Activated CD4-positive, alpha-beta T cell treated with anti-CD3 and anti-CD28 coated beads, Interleukin-2, amount 10 ng/mL, durations not matched to agents 7 days and 5 days (primary cell): ENCODE results near the gene TSC1. TPM values are rescaled to one million over a fixed set of nuclear protein-coding genes. Genes with fewer than 3 reads are reported as not detected.
"Not testable (repeated sequence)": the region's sequence is repeated elsewhere in the genome, so short reads cannot be mapped to it uniquely, and the experiment has no call there.

ENCODE experiments used
- CTCF ChIA-PET: fragments of 350-600 bp; sonication (Branson Sonifier 250); formaldehyde crosslinking; loops from one replicate; lab custom pipeline; 2021; ENCODE audit warnings: antibody characterized with exemption; lab: Charles Lee
- POLR2A ChIA-PET: fragments of 350-600 bp; sonication (Branson Sonifier 250); formaldehyde crosslinking; loops from one replicate; lab custom pipeline; 2021; ENCODE audit warnings: antibody characterized with exemption; lab: Charles Lee
- DNase-seq: peaks from one replicate; pipeline ENCODE4 v3.0.0-alpha.2; 2020
- H3K27ac Mint-ChIP-seq: one replicate; pipeline ENCODE4 v1.8.0; 2021; ENCODE audit warnings: mild to moderate bottlenecking, moderate library complexity, mixed read lengths
- H3K27me3 Mint-ChIP-seq: one replicate; pipeline ENCODE4 v1.8.0; 2021; ENCODE audit warnings: mixed read lengths
- H3K36me3 Mint-ChIP-seq: one replicate; pipeline ENCODE4 v1.8.0; 2021; ENCODE audit warnings: low read depth, mixed read lengths
- H3K4me1 Mint-ChIP-seq: one replicate; pipeline ENCODE4 v1.8.0; 2021; ENCODE audit warnings: mixed read lengths
- H3K4me3 Mint-ChIP-seq: one replicate; pipeline ENCODE4 v1.8.0; 2021; ENCODE audit warnings: mild to moderate bottlenecking, moderate library complexity, mixed read lengths
- H3K9me3 Mint-ChIP-seq: one replicate; pipeline ENCODE4 v1.8.0; 2021; ENCODE audit warnings: mixed read lengths
- total RNA-seq, 2 experiments: library from RNA; stranded (reverse); gene quantifications; one replicate each; pipeline ENCODE4 v1.2.3, GENCODE V29; 2021

TSC1 gene
- total RNA-seq, 2 experiments from 2014 or later, result 36.8 to 37.6 TPM

DNA sequence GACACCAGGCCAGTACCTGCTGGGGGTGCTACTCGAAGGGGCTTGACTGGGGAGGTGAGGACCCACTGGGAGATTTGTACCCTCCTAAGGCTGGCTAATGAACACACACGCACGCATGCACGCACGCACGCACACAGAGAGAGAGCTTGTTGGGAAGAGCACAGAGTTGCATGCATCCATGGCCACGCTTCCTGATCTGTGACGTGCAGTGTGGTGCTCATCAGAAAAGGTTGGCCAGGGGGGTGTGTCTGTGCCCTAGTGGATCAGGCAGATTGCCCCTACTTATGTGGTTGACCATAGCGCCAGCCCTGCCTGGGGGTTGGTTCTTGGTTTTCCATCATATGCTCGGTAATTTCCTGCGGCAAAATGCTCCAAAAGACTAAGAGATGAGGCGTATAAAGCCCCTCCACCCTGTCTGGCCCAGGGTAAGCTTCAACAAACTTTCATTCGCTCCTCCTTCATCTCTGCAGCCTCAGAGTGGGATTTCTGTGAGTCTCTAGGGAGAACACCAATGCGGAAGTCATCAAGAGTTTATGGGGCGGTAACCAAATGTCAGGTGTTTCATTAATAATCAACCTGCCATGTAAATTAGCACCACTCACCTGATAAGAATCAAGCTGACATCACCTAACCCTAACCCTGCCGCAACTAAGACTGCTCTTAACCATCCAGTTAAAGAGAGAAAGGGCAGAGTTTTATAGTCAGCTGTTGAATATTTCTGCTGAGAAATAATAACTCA lies 26.1 kb upstream of the TSC1 start:
- Mint-ChIP-seq H3K27me3 (peaks cover 15% of the 10 kb centered on the region), H3K4me1 (no peaks in the 10 kb centered on the region), H3K27ac (no peak overlapping the region), H3K36me3 (no peaks in the 10 kb centered on the region), H3K4me3 (no peak overlapping the region), H3K9me3 (no peaks in the 10 kb centered on the region)
- DNase-seq, result no peak
- POLR2A ChIA-PET, result no interaction called here
- CTCF ChIA-PET, result interaction anchor here (1.0 kb wide), 2 partner anchors 10 kb away, joined by 3 read pairs; no protein-coding TSS in a partner anchor

DNA sequence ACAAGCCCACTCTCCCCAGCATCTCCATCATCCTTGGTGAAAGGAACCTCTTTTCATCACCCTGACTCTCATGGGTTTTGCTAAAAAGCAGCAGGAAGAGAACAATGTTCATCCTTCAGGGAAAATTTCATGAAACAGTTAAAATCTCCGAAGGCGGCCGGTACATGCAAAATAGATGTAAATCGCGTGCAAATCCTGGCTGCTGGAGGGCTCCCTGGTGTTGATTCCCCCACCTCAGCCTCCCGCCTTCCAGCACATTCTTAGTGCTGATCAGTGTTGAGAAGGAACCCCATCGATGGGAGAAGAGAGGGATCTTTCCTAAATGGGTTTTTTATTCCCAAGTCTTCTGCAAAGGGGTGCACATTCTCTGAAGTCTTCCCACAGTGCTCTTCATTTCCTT lies 25.4 kb upstream of the TSC1 start:
- Mint-ChIP-seq H3K27ac (no peak overlapping the region), H3K4me1 (no peaks in the 10 kb centered on the region), H3K27me3 (peaks cover 12% of the 10 kb centered on the region), H3K36me3 (no peaks in the 10 kb centered on the region), H3K9me3 (no peaks in the 10 kb centered on the region), H3K4me3 (no peak overlapping the region)
- POLR2A ChIA-PET, result no interaction called here
- no peak for DNase-seq
- CTCF ChIA-PET, result interaction anchor here (1.0 kb wide), 1 partner anchor 11 kb away, joined by 3 read pairs; no protein-coding TSS in a partner anchor

DNA sequence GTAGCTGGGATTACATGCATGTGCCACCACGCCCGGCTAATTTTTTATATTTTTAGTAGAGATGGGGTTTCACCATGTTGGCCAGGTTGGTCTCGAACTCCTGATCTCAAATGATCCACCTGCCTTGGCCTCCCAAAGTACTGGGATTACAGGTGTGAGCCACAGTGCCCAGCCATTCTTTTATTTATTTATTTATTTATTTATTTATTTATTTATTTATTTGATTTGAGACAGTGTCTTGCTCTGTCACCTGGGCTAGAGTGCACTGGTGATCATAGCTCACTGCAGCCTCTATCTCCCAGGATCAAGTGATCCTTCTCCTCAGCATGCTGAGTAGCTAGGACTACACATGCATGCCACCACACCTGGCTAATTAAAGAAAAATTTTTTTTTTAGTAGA lies 23.5 kb upstream of the TSC1 start:
- H3K36me3 Mint-ChIP-seq, H3K9me3 Mint-ChIP-seq, POLR2A ChIA-PET, H3K27me3 Mint-ChIP-seq, DNase-seq, H3K27ac Mint-ChIP-seq, H3K4me3 Mint-ChIP-seq, H3K4me1 Mint-ChIP-seq, CTCF ChIA-PET: not testable (repeated sequence)

DNA sequence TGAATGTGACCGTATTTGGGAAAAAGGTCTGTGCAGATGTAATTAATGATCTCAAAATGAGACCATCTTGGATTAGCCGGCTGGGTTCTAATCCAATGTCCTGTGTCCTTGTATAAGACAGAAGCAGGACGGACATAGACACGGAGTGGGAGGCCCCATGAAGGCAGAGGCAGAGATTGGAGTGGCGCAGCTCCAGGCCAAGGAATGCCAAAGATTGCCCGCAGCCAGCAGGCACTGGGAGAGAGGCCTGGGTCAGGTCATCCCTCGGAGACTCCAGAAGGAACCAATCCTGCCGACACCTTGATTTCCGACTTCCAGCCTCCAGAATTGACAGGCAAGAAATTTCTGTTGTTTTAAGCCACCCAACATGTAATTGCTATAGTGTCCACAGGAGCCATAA lies 21.1 kb upstream of the TSC1 start:
- Mint-ChIP-seq H3K4me1 (no peaks in the 10 kb centered on the region), H3K36me3 (no peaks in the 10 kb centered on the region), H3K4me3 (no peak overlapping the region), H3K27ac (no peak overlapping the region), H3K9me3 (no peaks in the 10 kb centered on the region), H3K27me3 (peaks cover 6% of the 10 kb centered on the region)
- POLR2A ChIA-PET, result no interaction called here
- CTCF ChIA-PET, result no interaction called here
- DNase-seq, result no peak

GRCh38 chr9:132961002-132961401 lies 16.6 kb upstream of the TSC1 start:
- Mint-ChIP-seq H3K27ac (no peak overlapping the region), H3K27me3 (no peaks in the 10 kb centered on the region), H3K4me3 (no peak overlapping the region), H3K4me1 (no peaks in the 10 kb centered on the region), H3K9me3 (peaks cover 10% of the 10 kb centered on the region), H3K36me3 (no peaks in the 10 kb centered on the region)
- no peak for DNase-seq
- POLR2A ChIA-PET, result no interaction called here
- CTCF ChIA-PET, result interaction anchor here (0.8 to 0.9 kb wide), 2 partner anchors 10 to 11 kb away, joined by 3 to 4 read pairs; no protein-coding TSS in a partner anchor

DNA sequence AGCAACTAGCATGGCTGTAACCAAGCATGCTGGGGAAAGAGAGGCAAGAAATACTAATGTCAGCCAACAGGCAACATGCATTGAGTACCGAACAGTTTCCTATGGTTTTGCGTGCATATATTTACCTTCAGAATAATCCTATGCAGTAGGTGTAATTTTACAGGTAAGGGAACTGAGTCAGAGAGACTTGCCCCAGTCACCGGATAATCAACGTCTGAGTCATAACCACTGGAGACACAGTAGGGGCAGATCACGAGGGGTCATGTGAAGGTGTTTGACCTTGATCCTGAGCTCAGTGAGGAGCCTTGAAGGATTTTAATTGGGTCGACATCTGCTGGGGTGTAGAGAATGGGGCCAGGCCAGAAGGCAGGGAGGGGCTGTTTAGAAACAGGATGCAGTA lies 13.4 kb upstream of the TSC1 start:
- CTCF ChIA-PET, result no interaction called here

GRCh38 chr9:132955768-132956167 lies 11.4 kb upstream of the TSC1 start:
- DNase-seq, result no peak
- H3K36me3 Mint-ChIP-seq, result no peaks in the 10 kb centered on the region
- H3K27me3 Mint-ChIP-seq, result no peaks in the 10 kb centered on the region
- no peaks in the 10 kb centered on the region for H3K4me1 Mint-ChIP-seq
- peaks cover 10% of the 10 kb centered on the region for H3K9me3 Mint-ChIP-seq
- ChIA-PET POLR2A (interaction anchor here (0.6 kb wide), 1 partner anchor 290 kb away, joined by 4 read pairs; no protein-coding TSS in a partner anchor), CTCF (no interaction called here)
- no peak overlapping the region for H3K4me3 Mint-ChIP-seq
- H3K27ac Mint-ChIP-seq, result no peak overlapping the region

More for the DNA sequence above, 13.4 kb upstream of the TSC1 start:
- Mint-ChIP-seq H3K9me3 (peaks cover 10% of the 10 kb centered on the region), H3K27ac (no peak overlapping the region), H3K36me3 (no peaks in the 10 kb centered on the region), H3K4me3 (no peak overlapping the region), H3K4me1 (no peaks in the 10 kb centered on the region), H3K27me3 (no peaks in the 10 kb centered on the region)
- no peak for DNase-seq
- POLR2A ChIA-PET, result no interaction called here

DNA sequence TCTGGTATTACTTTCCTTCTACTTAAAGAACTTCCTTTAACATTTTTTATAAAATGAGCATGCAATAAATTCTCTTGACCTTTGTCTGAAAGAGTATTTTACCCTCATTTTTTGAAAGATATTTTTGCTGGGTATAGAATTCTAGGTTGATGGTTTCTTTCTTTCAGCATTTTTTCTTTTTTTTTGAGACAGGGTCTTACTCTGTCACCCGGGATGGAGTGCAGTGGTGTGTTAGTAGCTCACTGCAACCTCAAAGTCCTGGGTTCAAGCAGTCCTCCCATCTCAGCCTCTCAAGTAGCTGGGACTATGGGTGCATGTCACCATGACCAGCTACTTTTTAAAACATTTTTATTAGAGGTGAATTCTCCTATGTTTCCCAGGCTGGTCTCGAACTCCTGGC lies 10.7 kb upstream of the TSC1 start:
- no peaks in the 10 kb centered on the region for H3K27me3 Mint-ChIP-seq
- H3K36me3 Mint-ChIP-seq, result no peaks in the 10 kb centered on the region
- H3K4me3 Mint-ChIP-seq, result no peak overlapping the region
- no peak overlapping the region for H3K27ac Mint-ChIP-seq
- no peak for DNase-seq
- CTCF ChIA-PET, result no interaction called here
- POLR2A ChIA-PET, result no interaction called here
- no peaks in the 10 kb centered on the region for H3K4me1 Mint-ChIP-seq
- peaks cover 10% of the 10 kb centered on the region for H3K9me3 Mint-ChIP-seq

GRCh38 chr9:132949709-132950108 lies 5.3 kb upstream of the TSC1 start:
- Mint-ChIP-seq H3K27ac (no peak overlapping the region), H3K9me3 (no peaks in the 10 kb centered on the region), H3K36me3 (no peaks in the 10 kb centered on the region), H3K27me3 (no peaks in the 10 kb centered on the region), H3K4me1 (peaks cover 8% of the 10 kb centered on the region), H3K4me3 (no peak overlapping the region)
- ChIA-PET CTCF (no interaction called here), POLR2A (no interaction called here)
- no peak for DNase-seq

DNA sequence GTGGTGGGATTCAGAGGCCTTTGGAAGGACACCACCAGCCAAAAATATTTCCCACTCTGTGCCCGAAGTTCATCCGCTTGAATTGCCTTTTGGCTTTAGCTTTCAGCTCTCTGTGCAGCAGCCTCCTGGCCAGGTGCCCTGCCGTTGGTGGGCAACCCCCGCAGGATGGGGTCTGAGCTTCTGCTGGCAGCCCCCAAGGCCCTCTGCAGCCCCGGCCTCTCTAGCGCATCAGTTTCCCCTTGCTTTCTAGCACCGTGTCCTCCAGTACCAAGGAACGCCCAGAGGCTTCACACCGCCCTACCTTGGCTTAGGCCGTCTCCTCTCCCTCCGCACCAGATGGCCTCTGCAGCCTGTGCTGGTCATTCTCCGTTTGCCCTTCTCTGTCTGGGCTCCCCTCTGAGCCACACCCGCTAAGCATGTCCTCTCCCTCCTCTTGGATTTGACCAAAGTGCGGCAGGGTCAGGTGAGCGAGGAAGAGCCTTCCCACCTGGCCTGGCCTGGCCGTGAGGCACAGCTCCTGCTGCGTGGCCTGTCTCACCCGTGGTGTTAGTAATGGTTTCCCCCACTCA lies 4.2 kb upstream of the TSC1 start:
- H3K9me3 Mint-ChIP-seq, result no peaks in the 10 kb centered on the region
- POLR2A ChIA-PET, result no interaction called here
- H3K4me1 Mint-ChIP-seq, result peaks cover 15% of the 10 kb centered on the region
- no peaks in the 10 kb centered on the region for H3K27me3 Mint-ChIP-seq
- H3K4me3 Mint-ChIP-seq, result no peak overlapping the region
- no peak for DNase-seq
- H3K36me3 Mint-ChIP-seq, result no peaks in the 10 kb centered on the region
- H3K27ac Mint-ChIP-seq, result no peak overlapping the region
- CTCF ChIA-PET, result interaction anchor here (1.0 kb wide), 2 partner anchors 19 to 73 kb away, joined by 3 read pairs; no protein-coding TSS in a partner anchor

- peaks cover 22% of the 10 kb centered on the region for H3K4me1 Mint-ChIP-seq
- CTCF ChIA-PET, result interaction anchor here (0.7 to 1.1 kb wide), 4 partner anchors 18 to 404 kb away, joined by 3 to 6 read pairs (median 3); no protein-coding TSS in a partner anchor
- no peak overlapping the region for H3K27ac Mint-ChIP-seq
- no peaks in the 10 kb centered on the region for H3K9me3 Mint-ChIP-seq
- DNase-seq, result no peak
- H3K36me3 Mint-ChIP-seq, result no peaks in the 10 kb centered on the region
- POLR2A ChIA-PET, result no interaction called here
- no peak overlapping the region for H3K4me3 Mint-ChIP-seq
- no peaks in the 10 kb centered on the region for H3K27me3 Mint-ChIP-seq
Observed at GRCh38 chr9:132947756-132948155, 3.3 kb upstream of the TSC1 start.

DNA sequence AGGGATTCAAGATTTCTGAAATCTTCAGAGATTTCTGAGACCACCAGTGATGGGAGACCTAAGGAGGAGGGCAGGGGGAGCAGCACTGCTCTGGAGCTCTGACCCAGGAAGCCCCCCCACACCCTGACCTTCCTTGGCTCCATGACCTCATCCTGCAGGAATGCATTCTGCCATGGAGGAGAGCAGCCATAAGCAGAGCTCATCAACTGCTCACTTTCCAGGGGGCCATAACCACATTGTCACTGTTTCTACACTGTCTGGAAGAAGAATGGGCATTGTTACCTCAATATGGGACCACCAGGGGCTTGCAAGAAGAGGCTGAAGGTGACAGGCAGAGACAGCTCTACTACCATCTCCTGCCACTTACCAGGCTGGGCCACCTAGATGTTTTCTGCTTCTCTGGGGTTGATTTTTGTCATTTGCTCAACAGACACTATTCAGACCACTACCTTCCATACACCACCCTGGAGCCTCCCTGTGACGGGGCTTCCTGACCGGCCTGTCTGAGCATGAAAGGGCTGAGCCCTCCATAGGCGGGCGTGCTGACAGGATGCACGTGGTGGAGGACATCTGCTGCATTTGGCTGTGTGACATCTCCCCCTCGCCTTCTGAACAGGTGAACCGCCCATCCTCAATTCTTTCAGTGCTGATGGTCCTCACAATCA lies 2.3 kb upstream of the TSC1 start:
- Mint-ChIP-seq H3K36me3 (no peaks in the 10 kb centered on the region), H3K4me1 (peaks cover 30% of the 10 kb centered on the region), H3K4me3 (no peak overlapping the region), H3K27me3 (no peaks in the 10 kb centered on the region), H3K9me3 (no peaks in the 10 kb centered on the region), H3K27ac (no peak overlapping the region)
- DNase-seq, result no peak
- POLR2A ChIA-PET, result no interaction called here
- CTCF ChIA-PET, result interaction anchor here (0.6 to 1.1 kb wide), 5 partner anchors 21 to 521 kb away, joined by 3 to 6 read pairs (median 3); no protein-coding TSS in a partner anchor

- no peak for DNase-seq
- Mint-ChIP-seq H3K9me3 (no peaks in the 10 kb centered on the region), H3K4me1 (peaks cover 33% of the 10 kb centered on the region), H3K4me3 (no peak overlapping the region), H3K27ac (no peak overlapping the region), H3K36me3 (no peaks in the 10 kb centered on the region), H3K27me3 (no peaks in the 10 kb centered on the region)
- ChIA-PET CTCF (interaction anchor here (0.6 to 0.9 kb wide), 2 partner anchors 20 to 123 kb away, joined by 3 read pairs; no protein-coding TSS in a partner anchor), POLR2A (no interaction called here)
Observed at GRCh38 chr9:132946211-132946610, 1.8 kb upstream of the TSC1 start.
